Measurements from ENCODE around the gene PCP4L1. TPM values are rescaled to one million over a fixed set of nuclear protein-coding genes. Genes with fewer than 3 reads are reported as not detected.

Gene PCP4L1
- total and polyA plus RNA-seq, 10 donors = 0.19 to 0.26 (median 0.20) TPM; not detected in 6

- WGBS, 5 donors = 90 to 100% (median 97%) methylated on average over 2 of the region's 2 CpGs
- DNase-seq = no peak
- Histone ChIP-seq H3K27ac (no peak overlapping the region), H3K36me3 (no peaks in the 10 kb centered on the region), H3K4me1 (peaks cover 0 to 6% (median 0%) of the 10 kb centered on the region in 6 donors), H3K27me3 (replicated peaks in 1 of 7) (no peaks in the 10 kb centered on the region), H3K9me3 (no peaks in the 10 kb centered on the region), H3K4me3 (no peak overlapping the region)
- intact Hi-C loops (cut with DNase I; ENCODE audit: low total_unique reads) = no loop called here
- no peak for TF ChIP-seq POLR2AphosphoS5 (IDR thresholded peaks at IDR 0.05)
- no peak for TF ChIP-seq CTCF (IDR thresholded peaks at IDR 0.05 in 8 of 11, conservative IDR thresholded peaks at IDR 0.05 in 3 of 11)
- no peak for TF ChIP-seq POLR2A (IDR thresholded peaks at IDR 0.05)
These were observed 26.6 kb downstream of the PCP4L1 start for GRCh38 chr1:161285113-161285512.

GRCh38 chr1:161285521-161285920 is 27.0 kb downstream of the PCP4L1 start:
- Histone ChIP-seq H3K27me3 (replicated peaks in 1 of 7) (no peaks in the 10 kb centered on the region), H3K4me1 (peaks cover 0 to 6% (median 0%) of the 10 kb centered on the region in 6 donors), H3K27ac (no peak overlapping the region), H3K9me3 (no peaks in the 10 kb centered on the region), H3K4me3 (no peak overlapping the region), H3K36me3 (no peaks in the 10 kb centered on the region)
- WGBS, 5 donors = 79 to 89% (median 83%) methylated on average over 5 of the region's 5 CpGs
- no peak for DNase-seq
- intact Hi-C loops (cut with DNase I; ENCODE audit: low total_unique reads) = no loop called here
- TF ChIP-seq POLR2AphosphoS5 (IDR thresholded peaks at IDR 0.05) (no peak), POLR2A (IDR thresholded peaks at IDR 0.05) (no peak), CTCF (IDR thresholded peaks at IDR 0.05 in 8 of 11, conservative IDR thresholded peaks at IDR 0.05 in 3 of 11) (no peak)

GRCh38 chr1:161287482-161288054 is 29.0 kb downstream of the PCP4L1 start:
- DNase-seq = no peak
- H3K36me3 ChIP-seq = no peaks in the 10 kb centered on the region
- no peak overlapping the region for H3K4me3 ChIP-seq
- intact Hi-C loops (cut with DNase I; ENCODE audit: low total_unique reads) = no loop called here
- 88 to 96% (median 94%) methylated on average over 3 of the region's 3 CpGs for WGBS, 5 donors
- H3K4me1 ChIP-seq = peaks cover 0 to 5% (median 0%) of the 10 kb centered on the region in 6 donors
- H3K27ac ChIP-seq = no peak overlapping the region
- H3K27me3 ChIP-seq (replicated peaks in 1 of 7) = no peaks in the 10 kb centered on the region
- TF ChIP-seq CTCF (IDR thresholded peaks at IDR 0.05 in 8 of 11, conservative IDR thresholded peaks at IDR 0.05 in 3 of 11) = no peak
- no peak for TF ChIP-seq POLR2AphosphoS5 (IDR thresholded peaks at IDR 0.05)
- no peak for TF ChIP-seq POLR2A (IDR thresholded peaks at IDR 0.05)
- no peaks in the 10 kb centered on the region for H3K9me3 ChIP-seq

- no peaks in the 10 kb centered on the region for H3K9me3 ChIP-seq
- H3K36me3 ChIP-seq = no peaks in the 10 kb centered on the region
- no peak overlapping the region for H3K27ac ChIP-seq
- no peaks in the 10 kb centered on the region for H3K4me1 ChIP-seq
- no peaks in the 10 kb centered on the region for H3K27me3 ChIP-seq (replicated peaks in 1 of 7)
- no peak for TF ChIP-seq POLR2A (IDR thresholded peaks at IDR 0.05)
- no peak for TF ChIP-seq POLR2AphosphoS5 (IDR thresholded peaks at IDR 0.05)
- no peak for TF ChIP-seq CTCF (IDR thresholded peaks at IDR 0.05 in 8 of 11, conservative IDR thresholded peaks at IDR 0.05 in 3 of 11)
- intact Hi-C loops (cut with DNase I; ENCODE audit: low total_unique reads) = no loop called here
- WGBS, 5 donors = 82 to 100% (median 94%) methylated on average over 1 of the region's 1 CpG
- H3K4me3 ChIP-seq = no peak overlapping the region
- no peak for DNase-seq
These were observed 32.2 kb downstream of the PCP4L1 start for GRCh38 chr1:161290779-161291178.

All from spleen (tissue), 11 donors.